ENCODE data around the gene CDK14.

CDK14 gene

DNA sequence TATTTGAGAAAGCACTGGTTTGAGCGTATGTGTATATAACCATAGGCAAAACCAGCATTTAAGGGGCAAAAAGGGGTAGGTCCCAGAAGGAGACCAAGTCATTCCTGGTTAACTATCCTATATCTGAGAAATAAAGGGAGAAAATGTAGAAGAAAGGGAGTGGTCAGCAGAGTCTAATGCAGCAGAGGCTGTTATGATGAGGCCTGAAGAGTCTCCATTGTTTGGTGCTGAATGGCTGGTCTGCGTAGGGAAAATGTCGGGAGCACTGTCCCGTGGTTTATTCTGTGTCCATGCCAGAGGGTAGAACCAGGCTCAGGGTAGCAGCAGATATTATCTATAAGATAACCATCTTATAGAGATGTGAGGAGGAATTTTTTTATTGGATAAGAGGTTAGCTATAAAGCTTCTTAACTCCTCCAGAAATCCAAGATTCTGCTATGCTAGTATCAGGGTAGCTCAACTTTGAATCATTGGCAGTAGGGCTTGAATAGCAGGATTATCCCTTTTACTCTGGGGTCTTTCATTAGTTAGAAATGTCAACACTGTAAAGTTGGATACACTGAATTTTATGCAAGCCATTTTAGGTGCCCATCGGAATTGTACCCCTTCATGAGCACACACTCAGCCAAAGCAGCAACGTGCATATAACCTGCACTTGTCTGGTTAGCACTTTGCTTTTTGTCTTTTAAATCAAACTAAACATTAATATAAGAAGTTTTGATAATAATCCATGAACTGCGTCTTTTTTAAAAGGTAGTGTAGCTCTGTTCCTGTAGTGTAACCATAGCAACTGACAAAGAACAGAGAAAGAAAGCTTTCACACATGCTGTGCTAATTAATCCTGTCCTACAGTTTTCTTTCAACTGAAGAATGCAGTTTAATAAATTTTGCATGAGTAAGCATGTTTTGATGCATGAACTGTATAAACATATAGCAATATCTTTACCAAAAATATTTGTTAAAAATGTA is 356.1 kb downstream of the CDK14 start:
- no peak overlapping the region for H3K4me3 ChIP-seq (replicated peaks; ENCODE audit: low read depth, low read length)

DNA sequence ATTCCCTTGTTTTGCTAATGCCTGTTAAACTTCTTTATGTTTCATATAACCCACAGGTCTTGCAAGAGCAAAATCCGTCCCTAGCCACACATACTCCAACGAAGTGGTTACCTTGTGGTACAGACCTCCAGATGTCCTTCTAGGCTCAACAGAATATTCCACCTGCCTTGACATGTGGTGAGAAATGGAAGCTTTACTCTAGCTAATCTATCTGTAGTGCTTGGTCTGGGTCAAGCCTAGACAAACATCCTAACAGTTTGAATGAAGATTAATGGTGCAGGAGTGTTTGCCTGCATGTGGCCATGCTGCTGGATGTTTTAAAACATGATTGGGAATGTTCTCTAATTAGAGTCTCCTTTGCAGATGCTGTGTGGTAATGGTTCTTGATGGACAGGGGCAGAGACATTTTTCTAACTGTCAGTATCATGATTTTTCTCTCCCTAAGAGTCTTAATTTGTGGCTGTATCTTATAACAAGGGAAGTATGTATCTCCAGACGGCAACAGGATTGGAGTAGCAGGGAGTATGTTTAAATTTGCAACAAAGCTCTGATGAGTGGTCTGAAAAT is 359.6 kb downstream of the CDK14 start:
- TF ChIP-seq, protein P1, sequence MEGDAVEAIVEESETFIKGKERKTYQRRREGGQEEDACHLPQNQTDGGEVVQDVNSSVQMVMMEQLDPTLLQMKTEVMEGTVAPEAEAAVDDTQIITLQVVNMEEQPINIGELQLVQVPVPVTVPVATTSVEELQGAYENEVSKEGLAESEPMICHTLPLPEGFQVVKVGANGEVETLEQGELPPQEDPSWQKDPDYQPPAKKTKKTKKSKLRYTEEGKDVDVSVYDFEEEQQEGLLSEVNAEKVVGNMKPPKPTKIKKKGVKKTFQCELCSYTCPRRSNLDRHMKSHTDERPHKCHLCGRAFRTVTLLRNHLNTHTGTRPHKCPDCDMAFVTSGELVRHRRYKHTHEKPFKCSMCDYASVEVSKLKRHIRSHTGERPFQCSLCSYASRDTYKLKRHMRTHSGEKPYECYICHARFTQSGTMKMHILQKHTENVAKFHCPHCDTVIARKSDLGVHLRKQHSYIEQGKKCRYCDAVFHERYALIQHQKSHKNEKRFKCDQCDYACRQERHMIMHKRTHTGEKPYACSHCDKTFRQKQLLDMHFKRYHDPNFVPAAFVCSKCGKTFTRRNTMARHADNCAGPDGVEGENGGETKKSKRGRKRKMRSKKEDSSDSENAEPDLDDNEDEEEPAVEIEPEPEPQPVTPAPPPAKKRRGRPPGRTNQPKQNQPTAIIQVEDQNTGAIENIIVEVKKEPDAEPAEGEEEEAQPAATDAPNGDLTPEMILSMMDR (IDR thresholded peaks at IDR 0.05; ENCODE audit: low read depth, low read length, missing control alignments), result no peak
- no peak overlapping the region for H3K4me3 ChIP-seq (replicated peaks; ENCODE audit: low read depth, low read length)
- DNase-seq (ENCODE audit: extremely low read depth, low read depth), result no peak

More for the DNA sequence above, 356.1 kb downstream of the CDK14 start:
- TF ChIP-seq, protein P1 (IDR thresholded peaks at IDR 0.05; ENCODE audit: low read depth, low read length, missing control alignments), result no peak
- DNase-seq (ENCODE audit: extremely low read depth, low read depth), result no peak

DNA sequence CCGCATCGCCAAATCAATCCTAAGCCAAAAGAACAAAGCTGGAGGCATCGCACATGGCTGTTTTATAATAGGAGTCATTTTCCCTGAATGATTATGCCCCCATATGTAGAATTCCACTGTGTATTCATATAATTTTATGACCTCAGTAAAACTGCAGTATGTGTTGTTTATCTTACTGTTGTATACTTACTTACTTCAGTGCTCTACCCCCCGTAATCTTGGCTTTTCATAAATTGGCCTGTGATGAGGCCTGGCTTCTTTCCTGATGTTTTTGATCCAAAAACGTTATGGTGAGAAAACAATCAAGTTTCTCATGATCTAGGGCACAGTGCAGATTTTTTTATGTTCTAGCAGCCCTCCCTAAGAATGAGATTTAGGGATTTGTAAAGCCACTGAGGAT is 361.8 kb downstream of the CDK14 start:
- no peak for DNase-seq (ENCODE audit: extremely low read depth, low read depth)
- H3K4me3 ChIP-seq (replicated peaks; ENCODE audit: low read depth, low read length), result no peak overlapping the region
- TF ChIP-seq, protein P1 (IDR thresholded peaks at IDR 0.05; ENCODE audit: low read depth, low read length, missing control alignments), result no peak

DNA sequence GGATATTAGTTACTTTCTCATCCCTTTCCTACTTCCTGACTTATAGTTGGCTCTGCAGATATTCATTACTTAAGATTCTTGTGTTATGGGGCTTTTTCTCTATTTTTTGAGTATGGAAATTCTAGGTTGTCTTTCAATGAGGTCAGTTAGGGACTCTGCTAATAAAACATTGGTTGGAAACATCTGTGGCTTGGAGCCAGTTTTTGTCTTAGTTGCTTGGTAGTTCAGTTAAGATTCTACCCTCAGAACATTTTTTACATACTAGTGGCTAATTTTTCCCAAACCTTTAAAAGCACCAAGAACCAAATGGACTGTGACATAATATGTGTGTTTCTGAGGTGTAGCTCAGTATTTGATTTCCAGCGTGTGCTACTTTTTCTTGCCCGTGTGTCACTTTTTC is 362.5 kb downstream of the CDK14 start:
- TF ChIP-seq, protein P1 (IDR thresholded peaks at IDR 0.05; ENCODE audit: low read depth, low read length, missing control alignments), result no peak
- DNase-seq (ENCODE audit: extremely low read depth, low read depth), result peak; percentile 15

DNA sequence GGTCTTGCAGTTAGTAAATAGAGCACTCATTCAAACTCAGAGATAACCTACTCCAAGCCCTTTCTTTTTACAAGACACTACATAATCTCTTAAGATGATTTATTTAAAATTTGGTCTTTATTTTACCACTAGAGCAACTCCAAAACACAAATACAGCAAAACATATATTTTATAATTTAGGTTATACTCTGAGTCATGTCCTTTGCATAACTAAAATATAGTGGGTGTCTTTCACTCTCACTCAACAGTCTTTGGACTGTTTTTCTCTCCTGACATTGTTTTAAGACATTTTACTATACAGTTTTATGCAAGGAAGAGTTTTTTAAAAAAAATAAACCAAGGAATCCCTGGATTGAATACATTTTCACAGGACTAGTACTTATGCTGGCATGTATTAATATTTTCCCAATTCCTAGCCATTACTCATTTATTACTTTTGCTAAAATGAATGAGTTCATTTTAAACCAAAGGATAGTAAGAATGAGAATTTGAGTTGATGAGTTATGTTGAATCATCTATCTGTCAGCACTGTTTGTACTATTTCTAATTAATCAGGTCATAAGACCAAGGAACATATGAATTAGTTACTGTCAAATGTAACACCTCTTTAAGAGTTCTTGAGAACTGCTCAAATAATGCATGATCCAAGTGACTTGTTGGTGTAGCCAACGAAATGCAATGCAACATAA is 365.1 kb downstream of the CDK14 start:
- no peak overlapping the region for H3K4me3 ChIP-seq (replicated peaks; ENCODE audit: low read depth, low read length)
- TF ChIP-seq, protein P1 (IDR thresholded peaks at IDR 0.05; ENCODE audit: low read depth, low read length, missing control alignments), result no peak
- no peak for DNase-seq (ENCODE audit: extremely low read depth, low read depth)

More for the DNA sequence above, 362.5 kb downstream of the CDK14 start:
- no peak overlapping the region for H3K4me3 ChIP-seq (replicated peaks; ENCODE audit: low read depth, low read length)

DNA sequence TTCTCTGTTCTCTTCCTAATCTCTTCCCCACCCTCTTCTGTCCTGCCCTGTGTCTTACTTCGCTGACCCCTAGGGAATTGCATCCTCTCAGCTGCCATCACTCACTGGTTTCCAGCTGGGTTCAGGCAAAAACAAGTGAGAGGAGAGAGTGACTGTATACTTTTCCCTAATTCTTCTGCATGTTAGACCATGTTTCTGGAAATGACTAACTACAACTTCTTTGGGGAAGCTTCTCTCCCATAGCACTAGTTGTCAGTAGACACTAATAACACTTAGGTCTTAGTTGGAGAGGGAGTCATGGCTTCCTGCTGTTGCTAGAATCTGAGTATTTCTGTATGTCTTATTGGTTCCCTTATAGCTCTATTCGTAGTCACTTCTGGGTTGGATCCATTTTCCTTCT is 369.1 kb downstream of the CDK14 start:
- DNase-seq (ENCODE audit: extremely low read depth, low read depth), result no peak
- TF ChIP-seq, protein P1 (IDR thresholded peaks at IDR 0.05; ENCODE audit: low read depth, low read length, missing control alignments), result no peak
- H3K4me3 ChIP-seq (replicated peaks; ENCODE audit: low read depth, low read length), result no peak overlapping the region
